ENCODE results near the gene C6orf47.

The C6orf47 gene

DNA sequence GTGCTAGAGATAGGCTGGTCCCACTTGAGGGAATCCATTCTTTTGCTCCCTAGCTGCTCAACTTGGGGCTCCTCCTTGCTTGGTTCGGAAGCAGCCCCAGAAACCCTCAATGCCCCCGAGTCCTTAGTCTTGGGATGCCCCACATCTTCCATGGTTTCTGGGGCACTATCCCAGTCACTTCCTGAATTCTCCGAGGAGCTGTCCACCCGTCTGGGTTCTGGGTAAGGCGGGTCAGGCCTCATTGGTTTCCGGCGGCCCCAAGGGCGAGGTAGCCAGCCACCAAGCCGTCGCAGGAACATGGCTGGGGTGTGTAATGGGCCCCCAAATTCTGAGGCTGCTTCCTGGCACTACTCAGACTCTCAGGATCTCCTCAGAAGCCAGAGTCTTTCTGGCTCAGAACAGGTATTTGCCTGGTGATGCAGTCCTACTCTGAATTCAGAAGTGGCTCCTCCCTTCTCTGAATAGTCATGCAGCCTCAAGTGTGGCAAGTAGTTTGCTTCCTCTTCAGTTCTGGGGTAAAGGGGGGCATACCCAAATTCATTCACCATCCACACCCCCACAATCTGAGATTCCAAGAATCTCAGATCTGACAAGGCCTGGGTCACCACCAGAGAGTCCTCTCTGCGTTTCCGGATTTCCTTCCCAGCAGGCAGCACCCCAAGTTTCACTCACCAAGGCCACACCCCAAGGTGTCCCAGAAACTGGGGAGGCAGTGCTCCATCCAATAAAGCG, 763 bp downstream of the C6orf47 start:
- DNase-seq (ENCODE audit: low read depth) = no peak

DNA sequence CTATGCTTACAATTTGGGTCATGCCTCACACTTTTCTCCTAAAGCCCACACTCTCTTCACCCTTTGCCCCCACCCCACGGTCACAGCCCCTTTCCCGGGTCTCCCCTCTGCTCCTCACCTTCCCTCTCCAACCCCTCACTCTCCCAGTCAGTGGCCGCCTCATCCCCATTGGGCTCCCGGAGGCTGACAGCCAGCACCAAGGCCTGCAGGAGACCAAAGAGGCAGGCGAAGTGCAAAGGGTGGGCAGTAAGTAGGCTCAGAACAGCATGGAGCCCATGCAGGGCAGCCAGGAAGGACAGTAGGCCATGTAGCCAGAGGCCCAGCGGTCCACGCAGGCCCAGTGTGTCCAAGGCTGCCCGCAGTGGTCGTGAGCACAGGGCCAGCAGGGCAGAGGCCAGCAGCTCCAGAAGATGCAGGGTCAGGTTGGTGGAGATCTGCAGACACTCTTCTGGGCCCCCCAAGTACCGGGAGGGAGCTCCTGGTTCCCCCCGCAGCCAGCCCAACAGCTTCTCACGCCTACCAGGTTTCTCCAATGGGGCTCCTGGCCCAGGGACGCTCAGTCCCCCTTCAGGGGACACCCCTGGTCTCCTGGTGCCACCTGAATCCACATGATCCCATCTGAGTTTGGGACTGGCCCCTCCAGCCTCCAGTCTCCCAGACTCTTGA, 1.5 kb downstream of the C6orf47 start:
- no peak for DNase-seq (ENCODE audit: low read depth)

DNA sequence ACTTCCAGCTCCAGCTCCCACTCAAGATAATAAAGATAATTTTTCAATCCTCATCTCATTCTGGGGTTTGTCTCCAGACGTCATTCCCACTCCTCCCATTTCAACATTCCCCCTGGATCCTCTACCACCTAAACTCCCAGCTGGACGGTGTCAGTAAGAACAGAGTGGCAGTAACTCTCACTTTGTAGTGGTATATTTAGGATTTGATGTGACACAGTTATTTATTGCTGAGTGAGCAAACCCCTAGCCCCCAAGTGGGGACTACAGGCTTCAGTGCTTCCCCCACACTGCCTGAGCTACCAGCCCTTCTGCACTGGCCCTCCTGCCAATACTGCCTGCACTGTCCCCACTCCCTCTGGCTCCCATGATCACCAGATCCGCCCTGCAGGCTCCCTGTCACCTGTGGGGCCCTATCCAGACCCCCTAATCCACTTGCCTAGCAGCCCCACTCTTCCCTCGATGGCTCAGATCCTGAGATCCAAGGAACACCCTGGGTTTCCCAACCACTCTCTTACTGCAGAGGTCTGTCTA, 2.4 kb downstream of the C6orf47 start:
- DNase-seq (ENCODE audit: low read depth) = no peak

DNA sequence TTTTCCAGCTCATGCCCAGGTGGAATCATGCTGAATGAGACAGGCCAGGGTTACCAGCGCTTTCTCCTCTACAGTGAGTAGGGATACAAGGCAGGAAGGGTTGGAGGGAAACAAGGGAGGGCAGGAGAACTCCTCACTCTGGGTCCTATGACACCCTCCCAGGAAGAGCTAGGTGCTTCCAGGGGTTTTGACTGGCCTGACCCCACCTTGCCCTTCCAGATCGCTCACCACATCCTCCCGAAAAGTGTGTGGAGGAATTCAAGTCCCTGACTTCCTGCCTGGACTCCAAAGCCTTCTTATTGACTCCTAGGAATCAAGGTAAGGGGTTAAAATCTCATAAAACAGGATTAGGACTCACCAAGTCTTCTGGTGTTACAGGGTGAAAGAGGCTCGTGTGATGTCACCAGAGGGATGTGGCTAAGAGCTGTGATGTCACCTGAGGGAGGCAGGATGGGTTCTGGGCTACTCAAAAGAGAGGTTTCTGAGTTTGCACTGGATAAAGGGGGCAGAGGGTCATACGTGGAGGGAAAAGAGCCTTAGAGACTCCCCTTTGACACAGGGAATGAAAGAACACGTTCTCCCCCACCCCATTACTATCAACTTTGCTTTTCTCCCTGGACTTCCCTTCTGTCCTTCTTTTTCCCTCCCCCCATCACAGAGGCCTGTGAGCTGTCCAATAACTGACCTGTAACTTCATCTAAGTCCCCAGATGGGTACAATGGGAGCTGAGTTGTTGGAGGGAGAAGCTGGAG, 3.0 kb downstream of the C6orf47 start:
- DNase-seq (ENCODE audit: low read depth) = no peak

DNA sequence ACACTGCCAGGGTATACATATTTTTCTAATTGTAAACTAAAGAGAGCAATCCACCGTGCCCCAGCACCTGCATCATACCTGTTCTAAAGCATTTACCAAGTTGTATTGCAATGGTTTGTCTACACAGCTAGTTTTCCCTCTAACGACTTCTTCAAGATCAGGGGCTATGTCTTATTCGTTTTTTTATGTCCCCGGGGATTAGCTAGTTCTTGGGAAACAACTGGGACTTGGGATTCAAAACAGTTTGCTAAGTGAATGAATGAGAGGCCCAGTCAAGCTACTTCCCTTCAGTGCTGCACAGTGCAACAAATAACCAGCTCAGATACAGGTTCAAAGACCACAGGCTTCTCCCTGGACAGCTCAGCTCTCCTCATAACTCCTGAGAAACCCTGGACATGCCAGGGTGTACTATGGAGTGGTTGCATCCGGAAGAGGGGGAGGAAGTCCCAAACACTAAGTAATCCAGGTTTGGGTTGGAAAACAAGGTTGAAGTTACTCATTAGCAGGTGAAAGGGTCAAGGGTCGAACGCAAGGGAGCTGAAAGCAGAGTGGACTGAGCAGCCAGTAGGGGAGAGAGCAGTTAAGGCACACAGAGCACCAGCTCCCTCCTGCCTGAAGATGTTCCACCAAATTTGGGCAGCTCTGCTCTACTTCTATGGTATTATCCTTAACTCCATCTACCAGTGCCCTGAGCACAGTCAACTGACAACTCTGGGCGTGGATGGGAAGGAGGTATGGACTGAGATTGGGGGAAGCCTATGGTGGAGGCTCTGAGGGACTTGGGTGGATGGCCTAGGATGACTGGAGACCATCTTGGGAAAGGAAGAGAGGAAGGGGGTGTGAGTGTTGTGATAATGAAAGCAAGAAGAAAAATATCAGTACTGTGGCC, 5.0 kb downstream of the C6orf47 start, which contains the start of gene APOM:
Gene APOM (plus strand): TSS at position 546 of the 889 bp plus-strand sequence. CDS start 73 bp downstream, at position 619.
- no peak for DNase-seq (ENCODE audit: low read depth)

DNA sequence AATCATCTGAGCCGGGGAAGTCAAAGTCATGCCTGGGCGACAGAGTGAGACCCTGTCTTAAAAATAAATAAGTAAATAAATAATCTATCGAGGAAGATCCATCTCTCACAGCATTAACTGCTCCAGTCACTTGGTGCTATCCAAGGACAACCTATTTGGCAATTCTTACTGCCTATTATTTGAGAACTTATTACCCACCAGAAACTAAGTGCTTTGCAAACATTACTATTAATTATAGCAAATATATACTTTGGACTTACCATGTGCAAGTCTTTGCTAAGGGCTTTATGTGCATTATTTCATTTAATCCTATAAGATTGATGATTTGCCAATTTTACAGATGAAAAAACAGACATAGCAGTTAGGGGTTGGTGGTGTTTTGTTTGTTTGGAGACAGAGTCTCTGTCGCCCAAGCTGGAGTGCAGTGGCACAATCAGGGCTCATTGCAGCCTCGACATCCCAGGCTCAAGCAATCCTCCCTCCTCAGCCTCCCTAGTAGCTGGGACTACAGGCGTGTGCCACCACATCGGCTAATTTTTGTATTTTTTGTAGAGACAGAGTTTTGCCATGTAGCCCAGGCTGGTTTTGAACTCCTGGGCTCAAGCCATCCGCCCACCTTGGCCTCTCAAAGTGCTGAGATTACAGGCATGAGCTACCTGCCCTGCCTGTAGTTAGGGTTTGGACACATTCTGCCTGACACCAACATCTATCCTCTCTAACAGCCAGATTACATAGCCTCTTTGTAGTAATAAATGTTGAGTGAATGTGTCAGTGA, 5.8 kb downstream of the C6orf47 start:
- DNase-seq (ENCODE audit: low read depth) = no peak

DNA sequence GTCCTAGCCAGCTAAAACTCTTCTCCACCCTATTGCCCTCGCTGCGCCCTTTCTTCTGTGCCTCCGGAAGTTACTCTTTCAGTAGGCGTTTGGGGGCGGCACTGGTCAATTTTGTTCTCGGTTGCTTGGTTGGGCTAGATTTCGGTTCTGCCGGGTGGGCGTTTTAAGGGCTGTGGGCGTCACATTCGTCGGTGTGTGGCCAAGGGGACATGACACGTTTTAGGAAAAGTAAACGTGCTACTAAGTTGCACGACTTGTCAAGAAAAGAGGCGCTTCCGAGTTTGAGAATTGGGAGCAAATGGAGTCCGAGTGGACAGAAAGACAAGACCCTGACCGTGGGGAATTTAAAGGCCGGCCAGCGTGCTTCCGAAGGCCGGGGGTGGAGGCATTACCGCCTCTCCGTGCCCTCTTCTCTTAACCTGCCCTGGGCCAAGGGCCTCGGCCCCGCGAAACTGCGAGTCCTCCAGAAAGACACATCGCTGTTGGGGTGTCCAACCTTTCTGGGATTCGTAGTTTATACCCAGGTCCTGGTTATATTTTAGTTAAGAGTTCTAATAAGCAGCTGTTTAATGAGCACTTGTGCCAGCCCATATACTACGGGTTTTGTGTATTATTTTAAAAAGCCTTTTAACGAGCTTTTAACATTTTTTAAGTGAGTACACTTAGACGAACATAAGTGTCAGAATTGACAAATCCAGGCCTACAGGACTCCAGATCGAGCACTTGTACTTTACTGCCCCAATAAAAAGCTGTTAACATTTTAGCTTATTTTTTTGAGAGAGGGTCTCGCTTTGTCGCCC, 7.5 kb downstream of the C6orf47 start:
- no peak for DNase-seq (ENCODE audit: low read depth)

DNA sequence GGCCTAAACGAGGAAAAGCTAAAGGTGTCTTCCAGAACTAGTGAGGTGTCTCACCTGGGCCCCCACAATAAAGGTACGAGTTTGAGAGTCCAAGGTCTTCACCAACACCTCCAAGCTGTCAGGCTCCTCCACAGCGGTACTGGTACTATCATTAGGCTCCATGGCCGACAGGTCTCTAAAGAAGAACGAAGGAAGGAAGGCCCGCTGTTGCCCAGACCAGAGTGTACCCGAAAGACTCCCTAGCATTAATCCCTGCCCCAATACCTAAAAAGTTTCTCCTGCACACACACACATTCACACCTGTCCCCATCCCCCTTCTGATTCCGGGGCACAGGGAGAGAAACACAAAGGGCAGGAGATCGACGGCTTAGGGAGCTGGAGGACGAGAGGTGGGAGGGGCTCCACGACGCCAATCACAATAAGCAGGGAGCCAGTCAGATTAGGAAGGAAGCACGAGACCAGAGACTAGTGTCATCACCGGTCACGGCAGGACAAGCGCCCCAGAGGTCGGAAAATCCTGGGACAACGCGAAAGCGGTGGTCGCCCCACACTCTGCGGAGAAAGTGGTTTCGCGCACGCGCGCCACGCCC, 8.9 kb downstream of the C6orf47 start:
- DNase-seq (ENCODE audit: low read depth) = no peak

DNA sequence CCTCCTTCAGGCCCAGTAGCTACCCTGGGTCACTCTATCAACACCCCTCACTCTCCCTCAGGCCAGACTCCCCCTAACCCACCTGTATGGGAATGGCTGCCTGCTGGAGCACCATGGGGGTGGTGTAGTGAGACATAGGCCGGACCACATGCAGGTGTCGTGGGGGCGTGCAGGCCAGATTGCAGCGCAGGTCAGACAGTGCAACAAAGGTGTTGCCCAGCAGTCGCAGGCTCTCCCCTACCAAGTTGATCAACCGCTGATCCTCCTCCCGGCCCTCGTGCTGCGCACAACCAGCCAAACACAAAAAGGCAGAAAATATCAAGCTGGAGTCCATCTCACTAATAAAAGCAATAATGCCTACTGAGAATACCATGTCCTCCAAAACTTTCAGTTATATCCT, 15.3 kb downstream of the C6orf47 start:
- DNase-seq (ENCODE audit: low read depth) = no peak

DNA sequence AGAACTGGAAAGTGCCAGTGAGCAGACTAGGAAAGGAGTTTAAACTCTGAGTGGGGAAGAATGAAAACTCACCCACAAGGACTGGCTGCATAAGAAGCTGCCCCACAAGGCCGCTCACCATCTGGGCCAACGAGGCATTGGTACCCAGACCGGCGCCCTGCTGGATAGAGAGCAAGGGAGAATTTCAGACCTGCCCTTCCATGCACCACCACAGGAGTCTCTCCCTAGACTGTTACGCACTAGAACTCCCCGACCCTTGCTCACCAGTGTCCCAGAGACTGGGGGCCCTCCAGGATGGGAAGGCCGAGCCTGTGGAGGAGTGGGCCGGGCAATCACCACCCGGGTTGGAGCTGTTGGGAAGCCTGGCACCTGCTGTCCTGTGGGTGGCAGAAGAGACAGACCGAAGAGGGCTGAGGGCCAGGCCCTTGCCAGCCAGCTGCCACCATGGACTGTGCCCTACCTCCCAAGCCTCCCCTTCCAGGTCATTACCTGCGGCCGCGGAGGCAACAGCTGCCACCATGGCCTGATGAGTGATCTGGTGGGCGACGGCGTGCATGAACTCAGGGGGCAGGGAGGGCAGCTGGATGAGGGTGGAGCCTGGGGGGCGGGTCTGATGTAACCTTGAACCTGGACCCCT, 16.6 kb downstream of the C6orf47 start:
- DNase-seq (ENCODE audit: low read depth) = no peak

DNA sequence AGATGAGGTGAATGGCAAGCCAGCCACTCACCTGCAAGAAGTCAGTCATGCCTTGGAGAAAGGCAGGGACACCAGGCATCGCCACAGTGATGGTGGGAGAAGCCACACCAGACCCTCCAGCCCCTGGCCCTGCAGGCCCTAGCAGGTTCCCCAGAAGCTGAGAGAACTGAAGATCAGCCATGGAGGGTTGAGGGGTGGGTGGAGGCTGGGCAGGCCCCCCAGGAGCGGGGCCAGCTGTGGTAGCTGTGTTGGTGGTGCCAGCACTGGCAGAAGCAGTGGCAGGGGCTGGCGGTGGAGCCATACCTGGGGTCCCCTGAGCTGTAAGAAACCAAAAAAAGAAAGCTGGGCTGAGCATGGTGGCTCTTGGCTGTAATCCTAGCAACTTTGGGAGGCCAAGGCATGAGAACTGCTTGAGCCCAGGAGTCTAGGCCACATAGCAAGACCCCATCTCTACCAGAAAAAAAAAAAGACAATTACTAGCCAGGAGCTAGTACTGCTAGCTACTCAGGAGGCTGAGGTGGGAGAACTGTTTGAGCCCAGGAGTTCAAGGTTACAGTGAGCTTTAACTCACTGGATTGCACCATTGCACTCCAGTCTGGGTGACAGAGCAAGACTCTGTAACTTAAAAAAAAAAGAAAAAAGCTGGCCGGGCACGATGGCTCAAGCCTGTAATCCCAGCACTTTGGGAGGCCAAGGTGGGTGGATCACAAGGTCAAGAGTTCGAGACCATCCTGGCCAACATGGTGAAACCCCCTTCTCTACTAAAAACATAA, 17.6 kb downstream of the C6orf47 start:
- DNase-seq (ENCODE audit: low read depth) = no peak

DNA sequence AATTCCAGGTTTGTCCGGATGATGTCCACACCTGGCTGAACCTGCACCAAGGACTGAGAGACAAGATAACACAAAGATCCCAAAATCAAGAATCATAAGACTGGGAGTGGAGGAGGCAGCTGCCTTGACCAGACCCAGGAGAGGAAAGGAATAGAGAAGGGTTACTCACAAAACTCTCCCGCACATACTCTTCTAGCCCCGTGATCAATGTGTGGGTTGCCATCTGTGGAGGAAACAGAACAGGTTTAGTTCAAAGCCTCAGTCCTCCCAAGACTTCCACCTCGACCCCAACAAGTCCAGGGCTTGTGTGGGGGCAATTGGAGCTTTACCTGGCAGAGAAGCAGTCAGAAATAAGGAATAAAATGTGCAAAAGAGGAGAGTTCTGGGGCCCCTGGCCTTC, 19.2 kb downstream of the C6orf47 start:
- DNase-seq (ENCODE audit: low read depth) = no peak

DNA sequence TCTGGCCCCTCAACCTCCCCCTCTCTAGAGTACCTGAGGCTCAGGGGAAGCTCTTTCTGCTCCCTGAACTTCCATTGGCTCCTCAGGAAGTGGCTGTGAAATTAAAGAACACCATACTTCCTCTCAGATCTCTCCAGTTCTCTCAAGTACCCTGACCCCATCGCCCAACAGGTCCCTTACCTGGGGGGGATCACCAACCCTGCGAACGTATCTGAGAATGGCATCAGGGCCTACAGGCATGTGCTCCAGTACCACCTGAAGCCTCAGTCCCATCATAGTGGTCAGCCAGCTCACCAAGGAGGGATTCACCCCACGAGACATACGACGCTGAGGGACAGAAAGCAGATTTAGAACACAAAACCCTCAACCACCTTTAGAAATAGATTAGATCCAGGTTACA, 20.0 kb downstream of the C6orf47 start:
- DNase-seq (ENCODE audit: low read depth) = no peak

DNA sequence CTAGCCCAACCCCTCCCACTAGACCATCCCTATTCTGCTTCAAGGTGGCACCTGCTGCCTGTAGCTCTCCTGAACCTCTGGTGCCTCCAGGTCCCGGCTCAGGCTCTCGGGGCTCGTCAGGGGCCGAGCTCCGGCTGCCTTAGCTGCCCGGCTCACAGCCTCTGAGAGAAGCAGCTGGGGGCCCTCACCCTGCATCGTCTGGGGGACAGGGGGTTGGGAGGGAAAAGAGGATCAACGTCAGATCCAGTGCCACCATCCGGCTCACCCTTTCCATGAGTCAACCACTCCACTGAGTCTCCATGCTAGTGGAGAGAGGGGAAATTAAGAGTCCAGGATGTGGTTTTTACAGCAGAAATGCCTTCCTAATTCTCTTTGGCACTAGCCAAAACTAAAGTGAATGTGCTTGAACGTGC, 21.1 kb downstream of the C6orf47 start:
- no peak for DNase-seq (ENCODE audit: low read depth)

DNA sequence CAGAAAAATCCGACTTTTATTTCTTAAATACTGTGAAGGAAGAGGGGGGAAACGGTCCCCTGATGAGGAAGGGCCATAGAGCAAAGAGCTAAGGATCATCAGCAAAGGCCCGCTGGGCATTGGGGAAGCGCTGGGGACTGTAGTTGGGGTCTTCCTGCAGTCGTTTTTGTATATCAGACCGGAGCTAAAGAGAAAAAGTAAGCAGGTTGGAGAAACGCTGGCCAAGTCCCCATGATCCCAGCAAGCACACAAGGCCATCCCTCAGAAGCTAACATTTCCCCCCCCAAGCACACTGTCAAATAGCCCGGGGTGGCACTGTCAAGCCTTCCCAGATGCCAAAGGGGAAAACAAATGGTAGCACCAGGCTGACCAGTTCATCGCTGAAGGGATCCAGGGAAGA, 21.5 kb downstream of the C6orf47 start:
- no peak for DNase-seq (ENCODE audit: low read depth)

DNA sequence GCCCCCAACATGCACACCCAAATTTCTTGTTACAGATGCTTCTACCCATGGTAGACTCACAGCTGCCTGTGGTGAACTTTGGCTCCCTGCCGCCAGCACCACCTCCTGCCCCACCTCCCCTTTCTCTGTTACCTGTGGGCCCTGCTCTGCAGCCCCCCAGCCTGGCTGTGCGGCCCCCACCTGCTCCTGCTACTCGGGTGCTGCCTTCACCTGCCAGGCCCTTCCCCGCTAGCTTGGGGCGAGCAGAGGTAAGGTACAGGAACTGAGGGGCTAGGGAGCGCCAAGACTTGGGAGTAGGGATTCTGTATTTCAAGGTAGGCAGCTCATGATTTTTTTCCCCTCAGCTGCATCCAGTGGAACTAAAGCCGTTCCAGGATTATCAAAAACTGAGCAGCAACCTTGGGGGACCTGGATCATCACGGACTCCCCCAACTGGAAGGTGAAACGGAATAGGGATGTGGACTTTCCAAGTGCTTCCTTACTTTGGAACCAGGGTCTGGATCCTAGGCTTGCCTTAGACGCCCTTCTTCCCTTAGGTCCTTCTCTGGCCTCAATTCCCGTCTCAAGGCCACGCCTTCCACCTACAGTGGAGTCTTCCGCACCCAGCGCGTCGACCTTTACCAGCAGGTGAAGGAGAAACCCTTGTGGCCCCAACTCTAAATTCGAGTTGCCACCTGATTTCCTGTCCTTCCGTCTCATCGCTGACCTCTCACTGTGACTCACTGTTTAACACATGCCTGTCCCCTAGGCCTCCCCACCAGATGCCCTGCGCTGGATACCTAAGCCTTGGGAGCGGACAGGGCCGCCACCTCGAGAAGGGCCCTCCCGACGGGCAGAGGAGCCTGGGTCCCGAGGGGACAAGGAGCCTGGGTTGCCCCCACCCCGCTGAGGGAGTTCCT, 23.6 kb downstream of the C6orf47 start:
- no peak for DNase-seq (ENCODE audit: low read depth)

DNA sequence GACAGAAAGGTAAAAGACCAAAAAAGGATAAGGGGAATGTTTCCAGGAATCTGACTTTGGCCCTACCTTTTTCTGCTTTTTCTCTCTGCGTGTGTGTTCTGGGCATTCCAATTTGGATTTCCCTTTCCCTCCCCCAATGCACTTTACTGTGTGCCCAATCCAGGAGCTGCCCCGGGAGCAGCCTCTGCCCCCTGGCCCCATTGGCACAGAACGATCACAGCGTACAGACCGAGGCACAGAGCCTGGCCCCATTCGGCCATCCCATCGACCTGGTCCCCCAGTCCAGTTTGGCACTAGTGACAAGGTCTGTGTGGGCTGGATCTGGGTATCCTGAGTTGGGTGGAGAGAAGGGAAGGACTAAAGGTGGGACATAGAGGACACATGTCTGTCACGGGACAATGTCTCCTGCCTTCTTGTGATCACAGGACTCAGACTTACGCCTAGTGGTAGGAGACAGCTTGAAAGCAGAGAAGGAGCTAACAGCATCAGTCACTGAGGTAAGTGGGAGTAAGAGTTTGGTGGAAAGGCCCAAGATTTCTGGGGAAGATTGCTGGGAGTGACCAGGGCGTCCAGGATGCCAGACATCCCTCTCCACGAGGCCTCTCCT, 25.5 kb downstream of the C6orf47 start:
- DNase-seq (ENCODE audit: low read depth) = no peak

Measured in stimulated activated CD8-positive, alpha-beta memory T cell treated with anti-CD3 and anti-CD28 coated beads, Interleukin-15, amount 100 ng/mL, for 24 hours (primary cell).